OCI-LY3 (cell line): ENCODE data around the gene PTPRN2.

Experiments used
- H2AFZ ChIP-seq: fragments of 200-600, 300-600 bp; shearing (Covaris generic); 2 replicates; pipeline ENCODE4 v1.6.0; 2014; ENCODE audit warnings: antibody characterized with exemption, low read depth, low read length
- H3K27ac ChIP-seq: fragments of 200-600, 300-600 bp; sonication (generic); 2 replicates; pipeline ENCODE4 v1.5.1; 2014; ENCODE audit warnings: mild to moderate bottlenecking, low read length, moderate library complexity, mixed read lengths
- H3K27me3 ChIP-seq: fragments of 200-600, 300-600 bp; sonication (generic); 2 replicates; pipeline ENCODE4 v1.6.1; 2014; ENCODE audit warnings: low read depth, low read length, mixed read lengths
- H3K36me3 ChIP-seq: fragments of 200-600, 300-600 bp; sonication (generic); replicated peaks from 2 replicates; pipeline ENCODE3; 2014; ENCODE audit warnings: low read depth, low read length, mixed read lengths
- H3K4me1 ChIP-seq: fragments of 300-600, 200-600 bp; sonication (generic); 2 replicates; pipeline ENCODE4 v1.6.1; 2014; ENCODE audit warnings: low read length, mixed read lengths
- H3K4me2 ChIP-seq: fragments of 200-600, 300-600 bp; sonication (generic); 2 replicates; pipeline ENCODE4 v1.6.1; 2014; ENCODE audit warnings: low read length, mixed read lengths
- H3K4me3 ChIP-seq: fragments of 300-600, 200-600 bp; sonication (generic); 2 replicates; pipeline ENCODE4 v1.5.1; 2014; ENCODE audit warnings: antibody characterized with exemption, mild to moderate bottlenecking, low read length, moderate library complexity
- H3K79me2 ChIP-seq: fragments of 300-600, 200-600 bp; shearing (Covaris generic); 2 replicates; pipeline ENCODE4 v1.6.1; 2014; ENCODE audit warnings: mild to moderate bottlenecking, low read length, mixed read lengths
- H3K9ac ChIP-seq: fragments of 300-600, 200-600 bp; shearing (Covaris generic); 2 replicates; pipeline ENCODE4 v1.6.0; 2014; ENCODE audit warnings: mild to moderate bottlenecking, low read length, moderate library complexity
- H3K9me3 ChIP-seq: fragments of 200-600, 300-600 bp; shearing (Covaris generic); 2 replicates; pipeline ENCODE4 v1.6.1; 2014; ENCODE audit warnings: low read length, mixed read lengths; ENCODE audit not compliant: insufficient read depth
- H4K20me1 ChIP-seq: fragments of 200-600, 300-600 bp; sonication (generic); 2 replicates; pipeline ENCODE4 v1.6.1; 2016; ENCODE audit warnings: low read length, mixed read lengths; ENCODE audit not compliant: insufficient read depth
- EZH2phosphoT487 ChIP-seq: fragments of 200-600 bp; shearing (Covaris generic); IDR thresholded peaks from 2 replicates; pipeline ENCODE4 v1.6.1; 2018; ENCODE audit warnings: antibody characterized with exemption, mixed run types, low read depth
- TF ChIP-seq, protein P1 (sequence below): fragments of 200-600, 300-600 bp; sonication (generic); IDR thresholded peaks from 2 replicates; pipeline ENCODE4 v1.5.1; 2014; ENCODE audit warnings: antibody characterized with exemption, low read length, low read depth

Gene PTPRN2

DNA sequence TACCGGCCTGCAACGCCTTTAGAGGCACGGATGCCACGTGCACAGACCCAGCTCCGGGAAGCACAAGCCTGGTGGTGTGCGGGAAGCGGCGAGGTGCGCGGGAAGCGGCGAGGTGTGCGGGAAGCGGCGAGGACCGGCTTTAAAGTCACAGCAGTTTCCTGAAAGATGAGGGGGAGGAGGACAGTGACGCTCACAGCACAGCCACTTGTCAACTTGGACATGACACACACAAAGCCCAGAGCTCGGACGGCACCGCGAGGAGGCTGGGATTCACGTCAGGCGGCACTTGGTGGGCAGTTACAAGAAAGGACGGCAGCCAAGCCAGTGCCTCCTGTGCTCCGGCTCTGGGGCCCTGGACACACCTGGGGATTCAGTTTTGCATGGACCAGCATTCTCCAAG, 724.9 kb downstream of the PTPRN2 start:
- Histone ChIP-seq H3K4me2 (no peak overlapping the region), H3K79me2 (no peaks in the 10 kb centered on the region), H3K4me1 (no peaks in the 10 kb centered on the region), H3K9me3 (no peaks in the 10 kb centered on the region), H3K9ac (no peak overlapping the region), H3K27ac (no peak overlapping the region), H2AFZ (no peak overlapping the region), H3K4me3 (no peak overlapping the region), H3K27me3 (no peaks in the 10 kb centered on the region), H4K20me1 (no peaks in the 10 kb centered on the region), H3K36me3 (no peaks in the 10 kb centered on the region)
- no peak for TF ChIP-seq EZH2phosphoT487
- TF ChIP-seq, protein P1, sequence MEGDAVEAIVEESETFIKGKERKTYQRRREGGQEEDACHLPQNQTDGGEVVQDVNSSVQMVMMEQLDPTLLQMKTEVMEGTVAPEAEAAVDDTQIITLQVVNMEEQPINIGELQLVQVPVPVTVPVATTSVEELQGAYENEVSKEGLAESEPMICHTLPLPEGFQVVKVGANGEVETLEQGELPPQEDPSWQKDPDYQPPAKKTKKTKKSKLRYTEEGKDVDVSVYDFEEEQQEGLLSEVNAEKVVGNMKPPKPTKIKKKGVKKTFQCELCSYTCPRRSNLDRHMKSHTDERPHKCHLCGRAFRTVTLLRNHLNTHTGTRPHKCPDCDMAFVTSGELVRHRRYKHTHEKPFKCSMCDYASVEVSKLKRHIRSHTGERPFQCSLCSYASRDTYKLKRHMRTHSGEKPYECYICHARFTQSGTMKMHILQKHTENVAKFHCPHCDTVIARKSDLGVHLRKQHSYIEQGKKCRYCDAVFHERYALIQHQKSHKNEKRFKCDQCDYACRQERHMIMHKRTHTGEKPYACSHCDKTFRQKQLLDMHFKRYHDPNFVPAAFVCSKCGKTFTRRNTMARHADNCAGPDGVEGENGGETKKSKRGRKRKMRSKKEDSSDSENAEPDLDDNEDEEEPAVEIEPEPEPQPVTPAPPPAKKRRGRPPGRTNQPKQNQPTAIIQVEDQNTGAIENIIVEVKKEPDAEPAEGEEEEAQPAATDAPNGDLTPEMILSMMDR = no peak

DNA sequence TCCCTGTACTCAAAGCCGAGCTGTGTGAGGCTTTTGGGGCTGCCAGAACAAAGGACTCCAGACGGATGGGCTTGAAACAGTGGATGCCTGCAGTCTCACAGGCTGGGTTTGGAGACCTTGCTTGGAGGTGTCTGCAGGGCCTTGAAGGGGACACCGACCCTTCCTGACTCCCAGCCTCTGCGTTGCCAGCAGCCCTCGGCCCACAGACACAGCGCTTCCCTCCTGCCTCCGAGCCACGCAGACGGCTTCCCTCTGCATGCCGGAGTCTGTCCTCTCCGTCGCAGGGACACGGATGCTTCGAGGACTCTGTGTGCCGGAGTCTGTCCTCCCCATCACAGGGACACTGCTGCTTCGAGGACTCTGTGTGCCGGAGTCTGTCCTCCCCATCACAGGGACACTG, 726.1 kb downstream of the PTPRN2 start:
- H3K79me2 ChIP-seq = no peaks in the 10 kb centered on the region
- no peak overlapping the region for H3K9ac ChIP-seq
- H3K27me3 ChIP-seq = no peaks in the 10 kb centered on the region
- no peaks in the 10 kb centered on the region for H3K4me1 ChIP-seq
- no peaks in the 10 kb centered on the region for H4K20me1 ChIP-seq
- TF ChIP-seq EZH2phosphoT487 = no peak
- TF ChIP-seq, protein P1 = no peak
- H3K4me3 ChIP-seq = no peak overlapping the region
- H3K4me2 ChIP-seq = no peak overlapping the region
- H3K36me3 ChIP-seq = no peaks in the 10 kb centered on the region
- H3K27ac ChIP-seq = no peak overlapping the region
- no peak overlapping the region for H2AFZ ChIP-seq
- H3K9me3 ChIP-seq = no peaks in the 10 kb centered on the region

DNA sequence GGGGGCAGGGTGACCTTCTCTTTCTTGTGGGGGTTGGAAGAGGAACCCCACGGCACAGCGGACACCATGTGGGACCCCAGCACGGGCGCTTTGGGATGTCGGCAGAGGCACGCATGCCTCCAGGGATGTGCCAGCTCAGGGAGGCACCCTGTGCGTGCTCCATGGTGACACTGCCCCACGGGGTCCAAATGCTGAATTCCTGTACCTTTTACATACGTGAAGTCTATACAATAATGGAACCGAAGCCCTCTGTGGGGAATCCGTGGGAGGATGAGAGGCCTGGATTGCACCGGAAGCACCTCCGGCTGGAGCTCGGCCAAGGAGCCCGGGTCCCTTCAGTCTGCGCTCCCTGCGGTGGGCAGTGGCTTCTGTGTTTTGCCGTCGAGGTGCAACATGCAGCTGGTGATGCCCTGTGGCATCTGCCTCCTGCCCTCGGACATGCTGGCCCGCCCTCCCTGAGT, 726.6 kb downstream of the PTPRN2 start:
- Histone ChIP-seq H2AFZ (no peak overlapping the region), H3K9me3 (no peaks in the 10 kb centered on the region), H3K27ac (no peak overlapping the region), H3K4me2 (no peak overlapping the region), H3K27me3 (no peaks in the 10 kb centered on the region), H3K9ac (no peak overlapping the region), H3K79me2 (no peaks in the 10 kb centered on the region), H4K20me1 (no peaks in the 10 kb centered on the region), H3K4me1 (no peaks in the 10 kb centered on the region), H3K4me3 (no peak overlapping the region), H3K36me3 (no peaks in the 10 kb centered on the region)
- TF ChIP-seq, protein P1 = no peak
- no peak for TF ChIP-seq EZH2phosphoT487

DNA sequence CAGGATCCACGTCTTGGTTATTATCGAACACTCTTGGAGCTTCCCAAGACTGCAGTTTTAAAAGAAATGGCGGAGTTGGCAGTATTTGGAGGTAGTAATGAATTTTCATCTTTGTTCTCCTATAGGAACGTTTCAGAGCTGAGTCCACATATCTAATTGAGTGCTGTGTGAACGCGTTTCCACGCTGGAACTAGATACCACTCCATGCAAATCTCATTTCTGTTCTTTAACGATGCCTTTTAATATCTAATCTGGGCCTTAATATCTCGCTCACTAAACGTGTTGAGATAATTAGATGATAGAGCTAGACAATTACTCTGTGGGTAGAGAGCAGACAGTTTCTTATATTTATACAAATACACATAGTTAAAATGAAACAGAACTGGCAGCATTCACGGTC, 727.2 kb downstream of the PTPRN2 start:
- Histone ChIP-seq H3K4me1 (no peaks in the 10 kb centered on the region), H3K9me3 (no peaks in the 10 kb centered on the region), H3K4me3 (no peak overlapping the region), H3K9ac (no peak overlapping the region), H2AFZ (no peak overlapping the region), H4K20me1 (no peaks in the 10 kb centered on the region), H3K79me2 (no peaks in the 10 kb centered on the region), H3K4me2 (no peak overlapping the region), H3K36me3 (no peaks in the 10 kb centered on the region), H3K27me3 (no peaks in the 10 kb centered on the region), H3K27ac (no peak overlapping the region)
- no peak for TF ChIP-seq EZH2phosphoT487
- TF ChIP-seq, protein P1 = no peak
